ENCODE measurements around the gene SCAANT1. TPM values are rescaled to one million over a fixed set of nuclear protein-coding genes. Genes with fewer than 3 reads are reported as not detected.

Gene SCAANT1
- total RNA-seq (1 to 10 TPM in 1 of 5 donors, not detected in 4; 5.7 TPM), total RNA-seq (0 to 1.4 (median 0.25) reads per million in 29 experiments)
- total RNA-seq (2013): 3.0 TPM

- H3K4me3 Mint-ChIP-seq: peak within 1 kb of the TSS; percentile 86 to 89 (median 86)
- no peaks in the 10 kb centered on the region for H3K9me3 ChIP-seq
- ATAC-seq (replicated peaks in 1 of 4) (peak; percentile 72 to 78 (median 76)), DNase-seq (peak; percentile 65 to 90 (median 75))
- peaks cover 27 to 53% (median 47%) of the 10 kb centered on the region in 3 donors for H3K4me1 Mint-ChIP-seq
- CTCF ChIA-PET: interaction anchor here (1.2 to 1.6 kb wide), 3 partner anchors 56 to 67 kb away, joined by 3 to 6 read pairs (median 6); no protein-coding TSS in a partner anchor
- POLR2A ChIA-PET: interaction anchor here (0.6 to 0.7 kb wide), 2 partner anchors 26 to 60 kb away, joined by 3 to 4 read pairs; no protein-coding TSS in a partner anchor
- peaks cover 0 to 8% of the 10 kb centered on the region in 2 donors for H3K36me3 ChIP-seq (ENCODE audit: control insufficient read depth in 2 of 2, extremely low read depth in 1 of 2, insufficient read depth in 1 of 2, low read length in 1 of 2)
- H3K27me3 ChIP-seq (replicated peaks in 1 of 2; ENCODE audit: control insufficient read depth in 2 of 2, extremely low read depth in 1 of 2, insufficient read depth in 2 of 2, low read length in 1 of 2): no peaks in the 10 kb centered on the region
- peak within 1 kb of the TSS; percentile 80 for H3K4me3 ChIP-seq (ENCODE audit: control insufficient read depth in 1 of 2, extremely low read depth in 1 of 2, low read length in 1 of 2)
- H3K36me3 Mint-ChIP-seq: peaks cover 11% of the 10 kb centered on the region
- H3K27ac ChIP-seq (ENCODE audit: low read length): peak within 1 kb of the TSS; percentile 87
- H3K4me1 ChIP-seq (ENCODE audit: control insufficient read depth in 1 of 2, extremely low read depth in 1 of 2, insufficient read depth in 2 of 2, low read length in 2 of 2): peaks cover 14 to 19% of the 10 kb centered on the region in 2 experiments
- WGBS (ENCODE audit: insufficient coverage): under 1% methylated on average over 108 of the region's 115 CpGs
- H3K27ac Mint-ChIP-seq: peak within 1 kb of the TSS; percentile 95 to 97
- no peaks in the 10 kb centered on the region for H3K27me3 Mint-ChIP-seq
- no peaks in the 10 kb centered on the region for H3K9me3 Mint-ChIP-seq
Observed at GRCh38 chr3:63911873-63912767, at the start of gene SCAANT1. Gene SCAANT1, minus strand, starts transcription at chr3:63912383.

GRCh38 chr3:63961891-63962290 lies 49.7 kb upstream of the SCAANT1 start:
- Mint-ChIP-seq H3K36me3 (peaks cover 4% of the 10 kb centered on the region), H3K9me3 (no peaks in the 10 kb centered on the region), H3K4me3 (no peak overlapping the region), H3K27me3 (no peaks in the 10 kb centered on the region), H3K27ac (no peak overlapping the region), H3K4me1 (peaks cover 30 to 58% (median 56%) of the 10 kb centered on the region in 3 donors)
- Histone ChIP-seq H3K4me1 (ENCODE audit: control insufficient read depth in 1 of 2, extremely low read depth in 1 of 2, insufficient read depth in 2 of 2, low read length in 2 of 2) (peaks cover 10 to 17% of the 10 kb centered on the region in 2 experiments), H3K27ac (ENCODE audit: low read length) (no peak overlapping the region), H3K36me3 (ENCODE audit: control insufficient read depth in 2 of 2, extremely low read depth in 1 of 2, insufficient read depth in 1 of 2, low read length in 1 of 2) (no peaks in the 10 kb centered on the region), H3K27me3 (replicated peaks in 1 of 2; ENCODE audit: control insufficient read depth in 2 of 2, extremely low read depth in 1 of 2, insufficient read depth in 2 of 2, low read length in 1 of 2) (no peaks in the 10 kb centered on the region), H3K4me3 (ENCODE audit: control insufficient read depth in 1 of 2, extremely low read depth in 1 of 2, low read length in 1 of 2) (no peak overlapping the region), H3K9me3 (no peaks in the 10 kb centered on the region)
- DNase-seq (peak in 2 of 35 experiments; percentile 23 to 77), ATAC-seq (replicated peaks in 1 of 4) (peak; percentile 91 to 97 (median 92))
- ChIA-PET CTCF (interaction anchor here (0.6 to 9.5 kb wide), 26 partner anchors 9 to 72 kb away, joined by 3 to 220 read pairs (median 4); partner anchors contain the start of gene PSMD6 (in 2 of the 2)), POLR2A (interaction anchor here (0.7 to 2.8 kb wide), 7 partner anchors 11 to 83 kb away, joined by 3 to 16 read pairs (median 3); no protein-coding TSS in a partner anchor)
- WGBS (ENCODE audit: insufficient coverage): no CpG with 5 or more reads among the region's 2 CpGs

GRCh38 chr3:63960048-63960711 lies 48.0 kb upstream of the SCAANT1 start:
- Histone ChIP-seq H3K27me3 (replicated peaks in 1 of 2; ENCODE audit: control insufficient read depth in 2 of 2, extremely low read depth in 1 of 2, insufficient read depth in 2 of 2, low read length in 1 of 2) (no peaks in the 10 kb centered on the region), H3K4me3 (ENCODE audit: control insufficient read depth in 1 of 2, extremely low read depth in 1 of 2, low read length in 1 of 2) (no peak overlapping the region), H3K27ac (ENCODE audit: low read length) (peak overlapping the region; percentile 13), H3K9me3 (no peaks in the 10 kb centered on the region), H3K4me1 (ENCODE audit: control insufficient read depth in 1 of 2, extremely low read depth in 1 of 2, insufficient read depth in 2 of 2, low read length in 2 of 2) (peaks cover 0 to 6% of the 10 kb centered on the region in 2 experiments), H3K36me3 (ENCODE audit: control insufficient read depth in 2 of 2, extremely low read depth in 1 of 2, insufficient read depth in 1 of 2, low read length in 1 of 2) (no peaks in the 10 kb centered on the region)
- CTCF ChIA-PET: interaction anchor here (0.7 to 9.5 kb wide), 12 partner anchors 8 to 63 kb away, joined by 3 to 220 read pairs (median 6); partner anchors contain the start of gene PSMD6 (in 1 of the 2)
- no peaks in the 10 kb centered on the region for H3K9me3 Mint-ChIP-seq
- H3K4me1 Mint-ChIP-seq: peaks cover 13 to 49% (median 49%) of the 10 kb centered on the region in 3 donors
- ATAC-seq (replicated peaks in 1 of 4) (peak in 3 of 4 experiments; percentile 8 to 21 (median 16)), DNase-seq (no peak)
- no peak overlapping the region for H3K4me3 Mint-ChIP-seq
- H3K27me3 Mint-ChIP-seq: no peaks in the 10 kb centered on the region
- peaks cover 6% of the 10 kb centered on the region for H3K36me3 Mint-ChIP-seq
- 45% methylated on average over 6 of the region's 6 CpGs for WGBS (ENCODE audit: insufficient coverage)
- POLR2A ChIA-PET: interaction anchor here in 1 of 2 donors (0.5 kb wide), 1 partner anchor 36 kb away, joined by 7 read pairs; no protein-coding TSS in a partner anchor
- peak overlapping the region; percentile 54 to 77 for H3K27ac Mint-ChIP-seq

GRCh38 chr3:63959146-63959545 lies 47.0 kb upstream of the SCAANT1 start:
- no peaks in the 10 kb centered on the region for H3K9me3 Mint-ChIP-seq
- ATAC-seq (replicated peaks in 1 of 4): no peak

GRCh38 chr3:63955830-63956545 lies 43.8 kb upstream of the SCAANT1 start:
- Histone ChIP-seq H3K27ac (ENCODE audit: low read length) (no peak overlapping the region), H3K27me3 (replicated peaks in 1 of 2; ENCODE audit: control insufficient read depth in 2 of 2, extremely low read depth in 1 of 2, insufficient read depth in 2 of 2, low read length in 1 of 2) (no peaks in the 10 kb centered on the region), H3K9me3 (no peaks in the 10 kb centered on the region), H3K36me3 (ENCODE audit: control insufficient read depth in 2 of 2, extremely low read depth in 1 of 2, insufficient read depth in 1 of 2, low read length in 1 of 2) (peaks cover 0 to 14% of the 10 kb centered on the region in 2 donors), H3K4me1 (ENCODE audit: control insufficient read depth in 1 of 2, extremely low read depth in 1 of 2, insufficient read depth in 2 of 2, low read length in 2 of 2) (peaks cover 0 to 4% of the 10 kb centered on the region in 2 experiments), H3K4me3 (ENCODE audit: control insufficient read depth in 1 of 2, extremely low read depth in 1 of 2, low read length in 1 of 2) (no peak overlapping the region)
- DNase-seq: no peak
- H3K4me3 Mint-ChIP-seq: no peak overlapping the region
- H3K36me3 Mint-ChIP-seq: peaks cover 19% of the 10 kb centered on the region
- H3K27ac Mint-ChIP-seq: peak overlapping the region in 1 of 2 donors; percentile 39
- ChIA-PET CTCF (interaction anchor here (0.7 to 1.2 kb wide), 6 partner anchors 9 to 53 kb away, joined by 3 to 6 read pairs (median 3); no protein-coding TSS in a partner anchor), POLR2A (no interaction called here)
- H3K9me3 Mint-ChIP-seq: no peaks in the 10 kb centered on the region
- ATAC-seq (replicated peaks in 1 of 4): no peak
- WGBS (ENCODE audit: insufficient coverage): 100% methylated on average over 4 of the region's 13 CpGs
- no peaks in the 10 kb centered on the region for H3K27me3 Mint-ChIP-seq
- H3K4me1 Mint-ChIP-seq: peaks cover 18 to 47% (median 44%) of the 10 kb centered on the region in 3 donors

More at GRCh38 chr3:63959146-63959545, 47.0 kb upstream of the SCAANT1 start:
- Histone ChIP-seq H3K4me3 (ENCODE audit: control insufficient read depth in 1 of 2, extremely low read depth in 1 of 2, low read length in 1 of 2) (no peak overlapping the region), H3K9me3 (no peaks in the 10 kb centered on the region), H3K27ac (ENCODE audit: low read length) (no peak overlapping the region), H3K36me3 (ENCODE audit: control insufficient read depth in 2 of 2, extremely low read depth in 1 of 2, insufficient read depth in 1 of 2, low read length in 1 of 2) (peaks cover 0 to 3% of the 10 kb centered on the region in 2 donors), H3K4me1 (ENCODE audit: control insufficient read depth in 1 of 2, extremely low read depth in 1 of 2, insufficient read depth in 2 of 2, low read length in 2 of 2) (peaks cover 0 to 4% of the 10 kb centered on the region in 2 experiments), H3K27me3 (replicated peaks in 1 of 2; ENCODE audit: control insufficient read depth in 2 of 2, extremely low read depth in 1 of 2, insufficient read depth in 2 of 2, low read length in 1 of 2) (no peaks in the 10 kb centered on the region)
- Mint-ChIP-seq H3K4me3 (no peak overlapping the region), H3K4me1 (peaks cover 11 to 46% (median 45%) of the 10 kb centered on the region in 3 donors), H3K27me3 (no peaks in the 10 kb centered on the region), H3K36me3 (peaks cover 13% of the 10 kb centered on the region), H3K27ac (peak overlapping the region; percentile 62 to 76)
- WGBS (ENCODE audit: insufficient coverage): no CpG with 5 or more reads among the region's 3 CpGs
- CTCF ChIA-PET: interaction anchor here in 1 of 2 donors (1.6 to 2.2 kb wide), 3 partner anchors 20 to 35 kb away, joined by 6 to 28 read pairs (median 13); no protein-coding TSS in a partner anchor
- POLR2A ChIA-PET: interaction anchor here in 1 of 2 donors (0.6 kb wide), 1 partner anchor 92 kb away, joined by 3 read pairs; no protein-coding TSS in a partner anchor
- no peak for DNase-seq
